HepG2 (cell line): ENCODE measurements around the gene PEAK1.

Experiments
- CTCF ChIP-seq: sonication (generic); formaldehyde crosslinking; IDR thresholded peaks from 2 replicates; pipeline ENCODE4 v1.5.0; 2020; ENCODE audit warnings: mild to moderate bottlenecking, missing genetic modification reagents, moderate library complexity
- GABPA ChIP-seq, 2 experiments: IDR thresholded peaks; 2 replicates each; pipeline ENCODE4 v1.6.1; 2011 to 2016; ENCODE audit warnings: low read depth in 2 of 2, low read length in 1 of 2, missing biosample characterization in 1 of 2, missing genetic modification characterization in 1 of 2
- NCOA2 ChIP-seq: sonication (generic); formaldehyde crosslinking; IDR thresholded peaks from 2 replicates; pipeline ENCODE4 v1.8.0; 2022; ENCODE audit warnings: inconsistent platforms
- POLR2AphosphoS5 ChIP-seq: IDR thresholded peaks from 2 replicates; pipeline ENCODE4 v1.6.1; 2012; ENCODE audit warnings: low read depth, low read length
- SIN3A ChIP-seq: IDR thresholded peaks from 2 replicates; pipeline ENCODE4 v1.6.1; 2011; ENCODE audit warnings: low read depth, mild to moderate bottlenecking, control low read depth, low read length, borderline replicate concordance
- SMARCE1 ChIP-seq: fragments of 450-650 bp; IDR thresholded peaks from 2 replicates; pipeline ENCODE4 v1.6.1; 2017; ENCODE audit warnings: borderline replicate concordance
- SNRNP70 ChIP-seq: fragments of 200-400 bp; formaldehyde crosslinking; IDR thresholded peaks from 2 replicates; pipeline ENCODE4 v1.6.1; 2017; ENCODE audit warnings: mild to moderate bottlenecking, low read depth, low read length, moderate library complexity
- U2AF1 ChIP-seq: fragments of 200-400 bp; formaldehyde crosslinking; optimal IDR thresholded peaks from 2 replicates; pipeline ENCODE3; 2017; ENCODE audit warnings: mild to moderate bottlenecking, low read depth, low read length

- TF ChIP-seq POLR2AphosphoS5 = no peak
- TF ChIP-seq U2AF1 = no peak
- TF ChIP-seq SNRNP70 = no peak
- TF ChIP-seq SIN3A = no peak
- TF ChIP-seq GABPA (IDR thresholded peaks at IDR 0.05; ENCODE audit: low read depth, low read length) = no peak
- TF ChIP-seq GABPA (CRISPR knock-in tag; IDR thresholded peaks at IDR 0.05; ENCODE audit: low read depth) = no peak
- no peak for TF ChIP-seq CTCF (CRISPR knock-in tag)
- no peak for TF ChIP-seq SMARCE1
- no peak for TF ChIP-seq NCOA2
Observed at GRCh38 chr15:77414789-77415442, 5.0 kb downstream of the PEAK1 start.
